HepG2 (cell line): ENCODE results near the gene ZMIZ1. TPM values are rescaled to one million over a fixed set of nuclear protein-coding genes. Genes with fewer than 3 reads are reported as not detected.

Experiments
- CBX5 ChIP-seq: sonication (generic); formaldehyde crosslinking; IDR thresholded peaks from 2 replicates; pipeline ENCODE4 v1.4.0; 2020; ENCODE audit warnings: missing genetic modification reagents, borderline replicate concordance
- HDAC1 ChIP-seq: sonication (generic); formaldehyde crosslinking; IDR thresholded peaks from 2 replicates; pipeline ENCODE4 v1.5.1; 2020; ENCODE audit warnings: mild to moderate bottlenecking, missing genetic modification reagents
- HOXA3 ChIP-seq: sonication (generic); formaldehyde crosslinking; IDR thresholded peaks from 2 replicates; pipeline ENCODE4 v1.5.0; 2020; ENCODE audit warnings: missing genetic modification reagents
- IKZF4 ChIP-seq: sonication (generic); formaldehyde crosslinking; IDR thresholded peaks from 2 replicates; pipeline ENCODE4 v1.5.1; 2020; ENCODE audit warnings: borderline replicate concordance, mild to moderate bottlenecking, low read depth, missing genetic modification reagents; ENCODE audit errors: not compliant biosample characterization
- KAT7 ChIP-seq: IDR thresholded peaks from 2 replicates; pipeline ENCODE4 v1.6.1; 2018; ENCODE audit warnings: borderline replicate concordance, missing compliant biosample characterization
- RAD21 ChIP-seq: fragments of 450-650 bp; formaldehyde crosslinking; IDR thresholded peaks from 2 replicates; pipeline ENCODE4 v1.5.0; 2020; ENCODE audit warnings: mild to moderate bottlenecking
- TEAD3 ChIP-seq: optimal IDR thresholded peaks from 2 replicates; pipeline ENCODE3; 2016; ENCODE audit warnings: borderline replicate concordance
- ZBTB7B ChIP-seq: sonication (generic); formaldehyde crosslinking; IDR thresholded peaks from 2 replicates; pipeline ENCODE4 v1.4.0; 2020; ENCODE audit warnings: missing genetic modification reagents
- ZFP90 ChIP-seq: sonication (generic); formaldehyde crosslinking; IDR thresholded peaks from 2 replicates; pipeline ENCODE4 v1.8.0; 2022; ENCODE audit warnings: missing genetic modification reagents, mild to moderate bottlenecking, inconsistent platforms, borderline replicate concordance
- ZNF713 ChIP-seq: sonication (generic); formaldehyde crosslinking; IDR thresholded peaks from 2 replicates; pipeline ENCODE4 v1.4.0; 2020; ENCODE audit warnings: mild to moderate bottlenecking, missing genetic modification reagents
- polyA plus RNA-seq, 8 experiments: library from polyadenylated mRNA; depleted of rRNA in 3 of 8; stranded (reverse) in 7 of 8; unstranded in 1 of 8; fragments of >200 nt; fragmentation: Illumina TruSeq in 4 of 8; extraction: Trizol in 4 of 8; gene quantifications; 2 replicates each; pipeline versions ENCODE4 v1.2.1 to v1.2.3, GENCODE V29; 2011 to 2016; ENCODE audit warnings: low read depth in 4 of 8, missing spikeins in 1 of 8, mixed read lengths in 1 of 8; ENCODE audit not compliant: insufficient read depth in 1 of 8
- total RNA-seq, 5 experiments: library from RNA; depleted of rRNA; stranded (reverse); fragments of >200 nt; fragmentation: Illumina TruSeq; extraction: Trizol; gene quantifications; 2 replicates each; pipeline ENCODE4 v1.2.3, GENCODE V29; 2016; ENCODE audit warnings: low read depth in 1 of 5
- TF ChIP-seq, protein P1 (sequence below): sonication (generic); formaldehyde crosslinking; IDR thresholded peaks from 2 replicates; pipeline ENCODE4 v1.5.0; 2020; ENCODE audit warnings: mild to moderate bottlenecking, missing genetic modification reagents
- TF ChIP-seq, protein P2 (sequence below): sonication (generic); formaldehyde crosslinking; IDR thresholded peaks from 2 replicates; pipeline ENCODE4 v1.5.0; 2020; ENCODE audit warnings: mild to moderate bottlenecking, missing genetic modification reagents, moderate library complexity
- TF ChIP-seq, protein P3 (sequence below): sonication (generic); formaldehyde crosslinking; IDR thresholded peaks from 2 replicates; pipeline ENCODE4 v1.4.0; 2020; ENCODE audit warnings: mild to moderate bottlenecking, missing genetic modification reagents
- TF ChIP-seq, protein P4 (sequence below): sonication (generic); formaldehyde crosslinking; IDR thresholded peaks from 2 replicates; pipeline ENCODE4 v1.4.0; 2020; ENCODE audit warnings: missing genetic modification reagents
- TF ChIP-seq, protein P5 (sequence below): sonication (generic); formaldehyde crosslinking; IDR thresholded peaks from 2 replicates; pipeline ENCODE4 v1.4.0; 2020; ENCODE audit warnings: missing genetic modification reagents

Gene ZMIZ1
- total and polyA plus RNA-seq, 2 of the 13 experiments (the other 11 are each of a cell fraction or from before 2014, with no cell fraction given) = 5.3 to 10.2 TPM

DNA sequence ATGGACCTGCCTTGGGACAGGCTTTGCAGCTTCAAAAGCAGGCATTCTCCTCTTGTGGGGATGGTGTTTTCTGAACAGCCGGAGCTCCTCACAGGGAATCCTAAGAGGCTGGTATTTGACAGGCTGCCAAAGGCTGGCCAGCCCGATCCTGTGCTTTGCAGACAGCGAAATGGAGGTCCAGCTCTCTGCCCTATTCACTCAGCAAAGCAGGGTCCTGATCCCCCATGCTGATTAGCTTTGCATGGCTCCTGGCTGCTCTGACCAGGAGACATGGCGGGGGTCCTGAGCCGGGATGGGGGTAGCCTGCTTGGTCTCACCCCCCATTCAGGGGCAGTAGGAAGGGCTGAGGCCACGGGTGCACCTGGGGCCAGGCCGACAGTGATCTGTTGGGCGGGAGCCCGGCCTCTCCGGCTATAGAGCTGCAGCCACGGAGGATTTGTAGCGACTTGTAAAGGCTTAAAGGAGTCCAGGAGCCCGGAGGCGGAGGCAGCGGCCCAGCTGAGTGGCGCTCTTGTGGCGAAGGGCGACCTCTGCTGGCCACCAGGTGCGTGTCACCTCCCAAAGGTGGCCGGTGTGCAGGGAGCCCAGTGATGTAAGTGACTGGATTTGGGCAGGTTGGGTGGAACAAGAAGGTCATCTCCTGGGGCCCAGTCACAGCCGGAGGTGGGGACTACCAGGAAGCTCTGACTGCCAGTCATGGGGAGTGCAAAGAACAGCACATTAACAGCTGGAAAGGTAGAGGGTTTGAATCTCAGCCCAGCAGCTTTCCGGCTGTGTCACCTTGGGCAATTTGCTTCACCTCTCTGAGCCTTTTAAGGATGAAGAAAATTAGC, 126.5 kb downstream of the ZMIZ1 start (continued):
- TF ChIP-seq, protein P1, sequence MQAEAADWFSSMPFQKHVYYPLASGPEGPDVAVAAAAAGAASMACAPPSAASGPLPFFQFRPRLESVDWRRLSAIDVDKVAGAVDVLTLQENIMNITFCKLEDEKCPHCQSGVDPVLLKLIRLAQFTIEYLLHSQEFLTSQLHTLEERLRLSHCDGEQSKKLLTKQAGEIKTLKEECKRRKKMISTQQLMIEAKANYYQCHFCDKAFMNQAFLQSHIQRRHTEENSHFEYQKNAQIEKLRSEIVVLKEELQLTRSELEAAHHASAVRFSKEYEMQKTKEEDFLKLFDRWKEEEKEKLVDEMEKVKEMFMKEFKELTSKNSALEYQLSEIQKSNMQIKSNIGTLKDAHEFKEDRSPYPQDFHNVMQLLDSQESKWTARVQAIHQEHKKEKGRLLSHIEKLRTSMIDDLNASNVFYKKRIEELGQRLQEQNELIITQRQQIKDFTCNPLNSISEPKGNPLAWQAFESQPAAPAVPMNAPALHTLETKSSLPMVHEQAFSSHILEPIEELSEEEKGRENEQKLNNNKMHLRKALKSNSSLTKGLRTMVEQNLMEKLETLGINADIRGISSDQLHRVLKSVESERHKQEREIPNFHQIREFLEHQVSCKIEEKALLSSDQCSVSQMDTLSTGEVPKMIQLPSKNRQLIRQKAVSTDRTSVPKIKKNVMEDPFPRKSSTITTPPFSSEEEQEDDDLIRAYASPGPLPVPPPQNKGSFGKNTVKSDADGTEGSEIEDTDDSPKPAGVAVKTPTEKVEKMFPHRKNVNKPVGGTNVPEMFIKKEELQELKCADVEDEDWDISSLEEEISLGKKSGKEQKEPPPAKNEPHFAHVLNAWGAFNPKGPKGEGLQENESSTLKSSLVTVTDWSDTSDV = no peak
- TF ChIP-seq HOXA3 (CRISPR knock-in tag) = no peak
- TF ChIP-seq CBX5 = no peak
- TF ChIP-seq TEAD3 (CRISPR knock-in tag) = no peak
- TF ChIP-seq KAT7 (CRISPR knock-in tag) = peak; percentile 55; the same call in 1 of the 2 replicates
- no peak for TF ChIP-seq IKZF4 (CRISPR knock-in tag)
- TF ChIP-seq, protein P2, sequence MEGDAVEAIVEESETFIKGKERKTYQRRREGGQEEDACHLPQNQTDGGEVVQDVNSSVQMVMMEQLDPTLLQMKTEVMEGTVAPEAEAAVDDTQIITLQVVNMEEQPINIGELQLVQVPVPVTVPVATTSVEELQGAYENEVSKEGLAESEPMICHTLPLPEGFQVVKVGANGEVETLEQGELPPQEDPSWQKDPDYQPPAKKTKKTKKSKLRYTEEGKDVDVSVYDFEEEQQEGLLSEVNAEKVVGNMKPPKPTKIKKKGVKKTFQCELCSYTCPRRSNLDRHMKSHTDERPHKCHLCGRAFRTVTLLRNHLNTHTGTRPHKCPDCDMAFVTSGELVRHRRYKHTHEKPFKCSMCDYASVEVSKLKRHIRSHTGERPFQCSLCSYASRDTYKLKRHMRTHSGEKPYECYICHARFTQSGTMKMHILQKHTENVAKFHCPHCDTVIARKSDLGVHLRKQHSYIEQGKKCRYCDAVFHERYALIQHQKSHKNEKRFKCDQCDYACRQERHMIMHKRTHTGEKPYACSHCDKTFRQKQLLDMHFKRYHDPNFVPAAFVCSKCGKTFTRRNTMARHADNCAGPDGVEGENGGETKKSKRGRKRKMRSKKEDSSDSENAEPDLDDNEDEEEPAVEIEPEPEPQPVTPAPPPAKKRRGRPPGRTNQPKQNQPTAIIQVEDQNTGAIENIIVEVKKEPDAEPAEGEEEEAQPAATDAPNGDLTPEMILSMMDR (CRISPR knock-in tag) = peak; percentile 98
- peak; percentile 97 for TF ChIP-seq RAD21 (CRISPR knock-in tag)
- TF ChIP-seq HDAC1 (CRISPR knock-in tag) = peak; percentile 50; the same call in 1 of the 2 replicates
- TF ChIP-seq, protein P3, sequence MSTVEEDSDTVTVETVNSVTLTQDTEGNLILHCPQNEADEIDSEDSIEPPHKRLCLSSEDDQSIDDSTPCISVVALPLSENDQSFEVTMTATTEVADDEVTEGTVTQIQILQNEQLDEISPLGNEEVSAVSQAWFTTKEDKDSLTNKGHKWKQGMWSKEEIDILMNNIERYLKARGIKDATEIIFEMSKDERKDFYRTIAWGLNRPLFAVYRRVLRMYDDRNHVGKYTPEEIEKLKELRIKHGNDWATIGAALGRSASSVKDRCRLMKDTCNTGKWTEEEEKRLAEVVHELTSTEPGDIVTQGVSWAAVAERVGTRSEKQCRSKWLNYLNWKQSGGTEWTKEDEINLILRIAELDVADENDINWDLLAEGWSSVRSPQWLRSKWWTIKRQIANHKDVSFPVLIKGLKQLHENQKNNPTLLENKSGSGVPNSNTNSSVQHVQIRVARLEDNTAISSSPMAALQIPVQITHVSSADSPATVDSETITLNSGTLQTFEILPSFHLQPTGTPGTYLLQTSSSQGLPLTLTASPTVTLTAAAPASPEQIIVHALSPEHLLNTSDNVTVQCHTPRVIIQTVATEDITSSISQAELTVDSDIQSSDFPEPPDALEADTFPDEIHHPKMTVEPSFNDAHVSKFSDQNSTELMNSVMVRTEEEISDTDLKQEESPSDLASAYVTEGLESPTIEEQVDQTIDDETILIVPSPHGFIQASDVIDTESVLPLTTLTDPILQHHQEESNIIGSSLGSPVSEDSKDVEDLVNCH (CRISPR knock-in tag) = no peak
- no peak for TF ChIP-seq ZNF713
- peak; percentile 35; the same call in 1 of the 2 replicates for TF ChIP-seq ZBTB7B (CRISPR knock-in tag)
- TF ChIP-seq, protein P4, sequence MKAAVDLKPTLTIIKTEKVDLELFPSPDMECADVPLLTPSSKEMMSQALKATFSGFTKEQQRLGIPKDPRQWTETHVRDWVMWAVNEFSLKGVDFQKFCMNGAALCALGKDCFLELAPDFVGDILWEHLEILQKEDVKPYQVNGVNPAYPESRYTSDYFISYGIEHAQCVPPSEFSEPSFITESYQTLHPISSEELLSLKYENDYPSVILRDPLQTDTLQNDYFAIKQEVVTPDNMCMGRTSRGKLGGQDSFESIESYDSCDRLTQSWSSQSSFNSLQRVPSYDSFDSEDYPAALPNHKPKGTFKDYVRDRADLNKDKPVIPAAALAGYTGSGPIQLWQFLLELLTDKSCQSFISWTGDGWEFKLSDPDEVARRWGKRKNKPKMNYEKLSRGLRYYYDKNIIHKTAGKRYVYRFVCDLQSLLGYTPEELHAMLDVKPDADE (CRISPR knock-in tag) = no peak
- TF ChIP-seq, protein P5, sequence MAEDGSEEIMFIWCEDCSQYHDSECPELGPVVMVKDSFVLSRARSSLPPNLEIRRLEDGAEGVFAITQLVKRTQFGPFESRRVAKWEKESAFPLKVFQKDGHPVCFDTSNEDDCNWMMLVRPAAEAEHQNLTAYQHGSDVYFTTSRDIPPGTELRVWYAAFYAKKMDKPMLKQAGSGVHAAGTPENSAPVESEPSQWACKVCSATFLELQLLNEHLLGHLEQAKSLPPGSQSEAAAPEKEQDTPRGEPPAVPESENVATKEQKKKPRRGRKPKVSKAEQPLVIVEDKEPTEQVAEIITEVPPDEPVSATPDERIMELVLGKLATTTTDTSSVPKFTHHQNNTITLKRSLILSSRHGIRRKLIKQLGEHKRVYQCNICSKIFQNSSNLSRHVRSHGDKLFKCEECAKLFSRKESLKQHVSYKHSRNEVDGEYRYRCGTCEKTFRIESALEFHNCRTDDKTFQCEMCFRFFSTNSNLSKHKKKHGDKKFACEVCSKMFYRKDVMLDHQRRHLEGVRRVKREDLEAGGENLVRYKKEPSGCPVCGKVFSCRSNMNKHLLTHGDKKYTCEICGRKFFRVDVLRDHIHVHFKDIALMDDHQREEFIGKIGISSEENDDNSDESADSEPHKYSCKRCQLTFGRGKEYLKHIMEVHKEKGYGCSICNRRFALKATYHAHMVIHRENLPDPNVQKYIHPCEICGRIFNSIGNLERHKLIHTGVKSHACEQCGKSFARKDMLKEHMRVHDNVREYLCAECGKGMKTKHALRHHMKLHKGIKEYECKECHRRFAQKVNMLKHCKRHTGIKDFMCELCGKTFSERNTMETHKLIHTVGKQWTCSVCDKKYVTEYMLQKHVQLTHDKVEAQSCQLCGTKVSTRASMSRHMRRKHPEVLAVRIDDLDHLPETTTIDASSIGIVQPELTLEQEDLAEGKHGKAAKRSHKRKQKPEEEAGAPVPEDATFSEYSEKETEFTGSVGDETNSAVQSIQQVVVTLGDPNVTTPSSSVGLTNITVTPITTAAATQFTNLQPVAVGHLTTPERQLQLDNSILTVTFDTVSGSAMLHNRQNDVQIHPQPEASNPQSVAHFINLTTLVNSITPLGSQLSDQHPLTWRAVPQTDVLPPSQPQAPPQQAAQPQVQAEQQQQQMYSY (CRISPR knock-in tag) = peak; percentile 41; the same call in 1 of the 2 replicates
- TF ChIP-seq ZFP90 = no peak
